BE2C (cell line): ENCODE data around the gene BMPER.
A peak's percentile ranks its signal among the peaks of the same experiment; 100 is the strongest.

Experiments used
- DNase-seq: peaks from one replicate; pipeline ENCODE4 v3.0.0-alpha.2; 2020
- H3K27me3 ChIP-seq: fragments of 250-450 bp; sonication (Bioruptor Pico); 2 replicates; pipeline ENCODE4 v1.5.1; 2020; ENCODE audit warnings: mild to moderate bottlenecking
- H3K36me3 ChIP-seq: fragments of 250-450 bp; sonication (Bioruptor Pico); 2 replicates; pipeline ENCODE4 v1.5.1; 2020; ENCODE audit warnings: mild to moderate bottlenecking
- H3K4me1 ChIP-seq: fragments of 250-450 bp; sonication (Bioruptor Pico); 2 replicates; pipeline ENCODE4 v1.5.1; 2020
- H3K4me3 ChIP-seq: 2 replicates; pipeline ENCODE4 v1.5.1; 2011; ENCODE audit warnings: low read depth, low read length
- H3K9me3 ChIP-seq: fragments of 250-450 bp; sonication (Bioruptor Pico); 2 replicates; pipeline ENCODE4 v1.5.1; 2020
- TF ChIP-seq, protein P1 (sequence below): IDR thresholded peaks from 2 replicates; pipeline ENCODE4 v1.5.1; 2012; ENCODE audit warnings: mild to moderate bottlenecking, low read depth, low read length

The BMPER gene

DNA sequence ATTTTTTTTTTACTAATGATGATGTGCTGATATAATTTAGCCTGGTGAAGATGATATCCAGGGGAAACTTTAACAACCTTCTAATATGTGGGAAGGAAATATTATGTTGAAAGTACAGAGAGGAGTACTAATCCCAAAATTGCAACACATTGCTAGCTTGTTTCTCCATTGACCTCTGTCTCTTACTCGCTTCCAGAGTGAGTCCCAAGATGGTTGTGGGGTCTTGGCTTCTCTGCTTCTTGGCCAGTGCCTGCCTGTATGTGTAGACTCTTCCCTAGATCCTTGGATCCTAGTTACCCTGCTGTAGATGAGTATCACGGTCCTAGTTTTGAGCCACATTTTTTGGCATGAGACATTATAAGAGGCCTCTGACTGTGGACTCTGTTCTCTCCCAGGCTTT is 17.5 kb downstream of the BMPER start:
- Histone ChIP-seq H3K27me3 (peaks cover 18% of the 10 kb centered on the region), H3K9me3 (no peaks in the 10 kb centered on the region), H3K36me3 (no peaks in the 10 kb centered on the region), H3K4me1 (no peaks in the 10 kb centered on the region), H3K4me3 (no peak overlapping the region)
- no peak for DNase-seq
- TF ChIP-seq, protein P1, sequence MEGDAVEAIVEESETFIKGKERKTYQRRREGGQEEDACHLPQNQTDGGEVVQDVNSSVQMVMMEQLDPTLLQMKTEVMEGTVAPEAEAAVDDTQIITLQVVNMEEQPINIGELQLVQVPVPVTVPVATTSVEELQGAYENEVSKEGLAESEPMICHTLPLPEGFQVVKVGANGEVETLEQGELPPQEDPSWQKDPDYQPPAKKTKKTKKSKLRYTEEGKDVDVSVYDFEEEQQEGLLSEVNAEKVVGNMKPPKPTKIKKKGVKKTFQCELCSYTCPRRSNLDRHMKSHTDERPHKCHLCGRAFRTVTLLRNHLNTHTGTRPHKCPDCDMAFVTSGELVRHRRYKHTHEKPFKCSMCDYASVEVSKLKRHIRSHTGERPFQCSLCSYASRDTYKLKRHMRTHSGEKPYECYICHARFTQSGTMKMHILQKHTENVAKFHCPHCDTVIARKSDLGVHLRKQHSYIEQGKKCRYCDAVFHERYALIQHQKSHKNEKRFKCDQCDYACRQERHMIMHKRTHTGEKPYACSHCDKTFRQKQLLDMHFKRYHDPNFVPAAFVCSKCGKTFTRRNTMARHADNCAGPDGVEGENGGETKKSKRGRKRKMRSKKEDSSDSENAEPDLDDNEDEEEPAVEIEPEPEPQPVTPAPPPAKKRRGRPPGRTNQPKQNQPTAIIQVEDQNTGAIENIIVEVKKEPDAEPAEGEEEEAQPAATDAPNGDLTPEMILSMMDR: no peak

DNA sequence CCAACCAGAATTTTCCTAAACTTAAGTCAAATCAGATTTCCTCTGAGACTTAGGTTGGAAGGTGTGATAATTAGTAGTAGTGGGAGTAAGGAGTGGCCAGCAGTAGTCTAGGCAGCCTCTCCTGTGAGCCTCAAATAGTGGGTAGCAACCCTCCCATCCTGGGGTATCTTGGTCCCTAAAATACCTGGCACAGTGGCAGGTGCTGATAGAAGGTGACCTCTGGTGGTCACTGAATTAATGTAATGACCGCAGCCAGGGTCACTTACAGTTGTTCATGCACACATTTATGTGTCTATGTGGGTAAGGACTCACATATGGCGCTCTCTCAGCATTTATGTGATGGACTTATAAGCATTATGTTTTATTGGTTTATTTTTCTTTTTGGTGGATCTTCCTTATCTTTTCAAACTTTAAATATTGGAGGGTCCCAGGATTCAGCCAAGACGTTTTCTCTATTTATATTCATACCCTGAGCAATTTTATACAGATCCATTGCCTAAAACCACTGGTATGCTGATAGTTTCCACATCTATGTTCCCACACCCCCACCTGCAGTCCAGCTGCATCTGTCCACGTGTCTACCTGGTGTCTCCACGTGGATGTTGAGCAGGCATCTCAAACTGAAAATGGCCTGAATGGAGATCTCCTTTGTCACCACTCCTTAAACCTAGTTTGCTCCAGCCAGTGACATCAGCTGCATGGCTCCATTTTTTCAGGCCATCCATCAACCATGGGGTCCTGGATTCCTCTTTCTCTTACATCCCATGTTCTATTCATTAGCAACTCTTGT is 18.3 kb downstream of the BMPER start:
- TF ChIP-seq, protein P1: no peak
- Histone ChIP-seq H3K4me3 (no peak overlapping the region), H3K27me3 (peaks cover 20% of the 10 kb centered on the region), H3K4me1 (no peaks in the 10 kb centered on the region), H3K36me3 (no peaks in the 10 kb centered on the region), H3K9me3 (no peaks in the 10 kb centered on the region)
- DNase-seq: no peak

DNA sequence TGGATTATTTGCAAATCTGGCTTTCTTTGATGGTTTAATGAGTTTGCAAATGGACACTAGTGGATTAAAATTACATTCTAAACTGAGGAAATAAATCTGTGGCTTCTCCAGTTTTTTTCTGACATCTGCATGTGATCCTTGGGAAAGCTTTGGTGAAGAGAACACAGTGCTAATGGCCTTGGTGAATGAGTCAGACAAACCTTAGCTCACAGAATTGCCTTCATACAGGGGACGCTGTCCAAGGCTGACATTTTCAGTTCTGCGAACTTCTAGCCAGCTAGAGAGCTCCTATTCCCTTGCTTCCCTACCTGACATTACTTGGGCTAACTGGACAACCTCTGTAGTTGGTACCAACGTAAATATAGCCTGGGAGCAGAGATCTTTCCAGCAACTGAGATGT is 21.2 kb downstream of the BMPER start:
- H3K36me3 ChIP-seq: no peaks in the 10 kb centered on the region
- peaks cover 16% of the 10 kb centered on the region for H3K27me3 ChIP-seq
- H3K4me3 ChIP-seq: no peak overlapping the region
- TF ChIP-seq, protein P1: no peak
- H3K9me3 ChIP-seq: no peaks in the 10 kb centered on the region
- no peak for DNase-seq
- no peaks in the 10 kb centered on the region for H3K4me1 ChIP-seq

DNA sequence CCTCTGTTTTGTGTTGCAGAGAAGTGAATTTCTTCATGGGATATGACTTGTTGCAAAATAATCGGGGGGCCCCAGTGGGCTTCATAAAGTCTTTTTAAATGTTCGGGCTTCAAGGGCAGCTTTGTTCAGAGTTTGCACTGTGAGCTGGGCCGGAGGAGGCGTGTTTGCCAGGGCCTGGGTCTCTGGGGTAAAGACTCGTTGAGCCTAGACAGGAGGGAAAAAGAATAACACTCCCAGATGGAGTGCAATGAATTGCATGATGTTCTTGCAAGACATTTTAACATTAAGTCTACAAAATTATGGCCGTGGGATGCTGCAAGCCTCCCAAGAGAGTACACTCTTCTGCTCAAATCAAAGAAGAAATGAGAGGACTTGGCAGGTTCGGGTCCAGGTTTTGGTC is 23.6 kb downstream of the BMPER start:
- DNase-seq: no peak
- Histone ChIP-seq H3K36me3 (no peaks in the 10 kb centered on the region), H3K27me3 (peaks cover 10% of the 10 kb centered on the region), H3K9me3 (no peaks in the 10 kb centered on the region), H3K4me1 (no peaks in the 10 kb centered on the region; the same call in 1 of the 2 replicates), H3K4me3 (no peak overlapping the region)
- TF ChIP-seq, protein P1: no peak

DNA sequence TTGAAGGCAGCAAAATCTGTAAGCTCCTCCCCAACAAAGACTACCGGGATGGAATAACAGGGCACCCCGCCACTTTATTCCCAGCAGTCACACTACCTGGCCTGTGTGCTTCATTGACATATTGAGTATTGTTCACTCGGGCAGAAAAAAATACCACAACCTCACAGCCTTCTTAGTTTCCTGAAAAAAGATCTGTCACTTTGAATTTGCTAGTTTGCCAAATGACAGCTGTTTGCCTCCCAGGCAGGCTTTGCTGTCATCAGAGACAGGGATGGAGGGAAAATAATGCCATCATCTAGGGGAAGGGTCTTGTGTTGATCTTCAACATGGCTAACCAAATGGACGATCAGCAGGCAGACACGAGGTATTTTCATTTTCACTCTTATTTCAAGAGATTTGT is 26.9 kb downstream of the BMPER start:
- H3K27me3 ChIP-seq: peaks cover 3% of the 10 kb centered on the region; the same call in 1 of the 2 replicates
- no peaks in the 10 kb centered on the region; the same call in 1 of the 2 replicates for H3K4me1 ChIP-seq
- H3K9me3 ChIP-seq: no peaks in the 10 kb centered on the region
- TF ChIP-seq, protein P1: no peak
- H3K4me3 ChIP-seq: no peak overlapping the region
- no peaks in the 10 kb centered on the region for H3K36me3 ChIP-seq
- DNase-seq: no peak

DNA sequence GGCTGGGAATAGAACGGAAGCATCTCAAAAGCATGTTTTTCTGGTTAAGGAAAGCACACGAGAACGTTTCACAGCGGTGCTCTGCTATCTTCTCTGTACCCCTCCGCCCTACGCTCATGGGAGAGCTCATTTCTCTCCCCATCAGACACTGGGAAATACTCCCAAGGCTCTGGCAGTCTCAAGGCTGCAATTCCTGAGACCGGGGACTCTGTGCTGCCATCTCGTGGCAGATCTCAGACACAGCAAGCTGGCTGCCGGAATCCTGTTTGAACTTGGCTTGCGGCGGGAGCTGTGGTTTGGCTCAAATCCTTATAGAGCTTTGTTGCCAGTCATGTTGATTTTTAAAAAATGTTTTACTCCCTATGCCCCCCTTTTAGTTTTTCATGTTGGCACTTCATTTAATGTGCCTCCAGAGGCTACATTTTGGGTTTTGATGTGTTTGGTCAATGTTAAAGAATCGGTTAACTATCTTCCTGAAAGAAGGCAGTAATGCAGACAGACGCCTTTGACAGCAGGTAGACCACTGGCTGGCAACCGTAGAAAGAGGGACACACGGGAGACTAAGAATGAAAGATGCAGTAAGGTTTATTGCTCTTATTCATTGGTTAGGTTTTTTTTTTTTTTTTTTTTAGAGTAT is 27.6 kb downstream of the BMPER start:
- Histone ChIP-seq H3K4me3 (0 out of 2 replicates have a peak overlapping the region, but pooled peaks have one; percentile 9), H3K9me3 (no peaks in the 10 kb centered on the region), H3K27me3 (peaks cover under 1% of the 10 kb centered on the region; the same call in 1 of the 2 replicates), H3K4me1 (no peaks in the 10 kb centered on the region; the same call in 1 of the 2 replicates), H3K36me3 (no peaks in the 10 kb centered on the region)
- TF ChIP-seq, protein P1: peak; percentile 96
- peak; percentile 69 for DNase-seq
